Smooth muscle cell (in vitro differentiated cells): ENCODE results near the gene DDX3X. TPM values are rescaled to one million over a fixed set of nuclear protein-coding genes. Genes with fewer than 3 reads are reported as not detected.

Experiments
- DNase-seq: peaks from one replicate; lab custom pipeline; 2025; ENCODE audit not compliant: unreplicated experiment; lab: John Stamatoyannopoulos, UW
- H2AFZ ChIP-seq: fragments of 200-600 bp; sonication (generic); 2 replicates; pipeline ENCODE4 v1.6.0; 2016; ENCODE audit warnings: antibody characterized with exemption, low read depth, mild to moderate bottlenecking
- H3F3A ChIP-seq: fragments of 200-600 bp; sonication (generic); 2 replicates; pipeline ENCODE4 v1.6.0; 2017; ENCODE audit warnings: antibody characterized with exemption, low read depth
- H3K27ac ChIP-seq: fragments of 200-600 bp; sonication (generic); 2 replicates; pipeline ENCODE4 v1.5.1; 2016; ENCODE audit warnings: low read depth, mild to moderate bottlenecking
- H3K27me3 ChIP-seq: fragments of 200-600 bp; sonication (generic); 2 replicates; pipeline ENCODE4 v1.6.1; 2016; ENCODE audit warnings: low read depth, mild to moderate bottlenecking
- H3K36me3 ChIP-seq: fragments of 200-600 bp; sonication (generic); 2 replicates; pipeline ENCODE4 v1.5.1; 2016; ENCODE audit warnings: low read depth
- H3K4me1 ChIP-seq: fragments of 200-600 bp; sonication (generic); 2 replicates; pipeline ENCODE4 v1.5.1; 2016; ENCODE audit warnings: low read depth
- H3K4me2 ChIP-seq: fragments of 200-600 bp; sonication (generic); 2 replicates; pipeline ENCODE4 v1.6.0; 2016; ENCODE audit warnings: mild to moderate bottlenecking
- H3K4me3 ChIP-seq: fragments of 200-600 bp; sonication (generic); 2 replicates; pipeline ENCODE4 v1.5.1; 2016; ENCODE audit warnings: mild to moderate bottlenecking
- H3K79me2 ChIP-seq: fragments of 200-600 bp; sonication (generic); 2 replicates; pipeline ENCODE4 v1.6.0; 2016; ENCODE audit warnings: low read depth, mild to moderate bottlenecking
- H3K9ac ChIP-seq: fragments of 200-600 bp; sonication (generic); 2 replicates; pipeline ENCODE4 v1.6.0; 2016; ENCODE audit warnings: low read depth
- H3K9me3 ChIP-seq: fragments of 200-600 bp; sonication (generic); replicated peaks from 2 replicates; pipeline ENCODE4 v1.5.1; 2016; ENCODE audit warnings: low read depth
- H4K20me1 ChIP-seq: fragments of 200-600 bp; sonication (generic); 2 replicates; pipeline ENCODE4 v1.6.0; 2016; ENCODE audit warnings: low read depth
- WGBS: methylation state at CpG from one replicate; pipeline ENCODE4 v1.1.7; 2016; ENCODE audit warnings: low lambda C conversion rate; 5-methylcytosine and 5-hydroxymethylcytosine counted together
- polyA plus RNA-seq: library from polyadenylated mRNA; unstranded; fragments of >200 nt; fragmentation: Nextera tagmentation; extraction: Ambion mirVana; gene quantifications from 2 replicates; pipeline ENCODE4 v1.2.1, GENCODE V29; 2016
- total RNA-seq: library from RNA; depleted of rRNA; stranded (reverse); fragments of >200 nt; gene quantifications from 2 replicates; pipeline ENCODE4 v1.2.3, GENCODE V29; 2014
- TF ChIP-seq, protein P1 (sequence below): fragments of 200-600 bp; sonication (generic); IDR thresholded peaks from 2 replicates; pipeline ENCODE4 v1.5.1; 2017; ENCODE audit warnings: borderline replicate concordance, mild to moderate bottlenecking, antibody characterized with exemption; ENCODE audit not compliant: insufficient read depth, poor library complexity, severe bottlenecking

The DDX3X gene
- total and polyA plus RNA-seq, 2 experiments from 2014 or later = 104 to 241 TPM

DNA sequence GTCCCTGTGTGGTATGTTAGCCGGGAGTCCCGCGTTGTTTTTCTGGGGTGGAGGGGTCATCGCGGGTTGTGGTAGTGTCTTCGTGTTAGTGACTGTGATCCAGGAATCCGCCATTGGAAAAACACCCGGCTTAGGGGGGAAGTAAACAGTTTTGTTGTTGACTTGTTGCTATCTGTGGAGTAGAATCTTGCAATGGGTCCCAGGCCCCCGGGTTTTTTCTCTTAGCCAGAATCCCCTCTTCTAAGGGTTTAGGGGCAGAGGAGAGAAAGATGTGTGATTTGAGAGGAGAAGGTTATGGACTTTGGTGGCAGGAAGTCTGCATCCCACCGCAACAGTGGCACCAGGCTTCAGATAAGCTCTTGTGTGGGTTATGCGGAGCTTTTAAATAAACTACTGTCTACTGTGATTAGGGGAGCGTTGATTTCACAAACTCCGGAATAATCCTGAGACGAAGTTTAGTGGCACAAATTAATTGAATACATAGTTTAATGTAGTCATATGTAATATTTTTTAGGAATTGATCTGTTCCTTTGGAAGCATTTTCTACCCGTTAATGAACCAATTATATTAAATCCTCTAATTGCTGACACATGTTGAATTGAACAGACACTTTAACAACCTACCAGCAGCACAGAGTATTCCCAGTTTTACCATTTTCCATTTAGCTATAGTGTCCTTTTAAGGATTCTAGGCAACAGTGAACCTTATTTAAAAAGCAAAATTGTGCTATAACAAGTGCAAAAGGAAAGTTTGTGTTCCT, 1.4 kb downstream of the DDX3X start:
- Histone ChIP-seq H3K79me2 (peaks cover 55% of the 10 kb centered on the region), H4K20me1 (peaks cover 59% of the 10 kb centered on the region), H3K9me3 (no peaks in the 10 kb centered on the region), H2AFZ (no peak overlapping the region), H3K27ac (peak overlapping the region; percentile 100), H3K4me1 (peaks cover 35% of the 10 kb centered on the region), H3K36me3 (no peaks in the 10 kb centered on the region), H3K9ac (peak overlapping the region; percentile 99), H3K4me2 (peak overlapping the region; percentile 91), H3K4me3 (peak overlapping the region; percentile 82), H3K27me3 (no peaks in the 10 kb centered on the region), H3F3A (no peaks in the 10 kb centered on the region)
- TF ChIP-seq, protein P1, sequence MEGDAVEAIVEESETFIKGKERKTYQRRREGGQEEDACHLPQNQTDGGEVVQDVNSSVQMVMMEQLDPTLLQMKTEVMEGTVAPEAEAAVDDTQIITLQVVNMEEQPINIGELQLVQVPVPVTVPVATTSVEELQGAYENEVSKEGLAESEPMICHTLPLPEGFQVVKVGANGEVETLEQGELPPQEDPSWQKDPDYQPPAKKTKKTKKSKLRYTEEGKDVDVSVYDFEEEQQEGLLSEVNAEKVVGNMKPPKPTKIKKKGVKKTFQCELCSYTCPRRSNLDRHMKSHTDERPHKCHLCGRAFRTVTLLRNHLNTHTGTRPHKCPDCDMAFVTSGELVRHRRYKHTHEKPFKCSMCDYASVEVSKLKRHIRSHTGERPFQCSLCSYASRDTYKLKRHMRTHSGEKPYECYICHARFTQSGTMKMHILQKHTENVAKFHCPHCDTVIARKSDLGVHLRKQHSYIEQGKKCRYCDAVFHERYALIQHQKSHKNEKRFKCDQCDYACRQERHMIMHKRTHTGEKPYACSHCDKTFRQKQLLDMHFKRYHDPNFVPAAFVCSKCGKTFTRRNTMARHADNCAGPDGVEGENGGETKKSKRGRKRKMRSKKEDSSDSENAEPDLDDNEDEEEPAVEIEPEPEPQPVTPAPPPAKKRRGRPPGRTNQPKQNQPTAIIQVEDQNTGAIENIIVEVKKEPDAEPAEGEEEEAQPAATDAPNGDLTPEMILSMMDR = no peak
- 42% methylated on average over 15 of the region's 15 CpGs for WGBS
- DNase-seq = no peak

DNA sequence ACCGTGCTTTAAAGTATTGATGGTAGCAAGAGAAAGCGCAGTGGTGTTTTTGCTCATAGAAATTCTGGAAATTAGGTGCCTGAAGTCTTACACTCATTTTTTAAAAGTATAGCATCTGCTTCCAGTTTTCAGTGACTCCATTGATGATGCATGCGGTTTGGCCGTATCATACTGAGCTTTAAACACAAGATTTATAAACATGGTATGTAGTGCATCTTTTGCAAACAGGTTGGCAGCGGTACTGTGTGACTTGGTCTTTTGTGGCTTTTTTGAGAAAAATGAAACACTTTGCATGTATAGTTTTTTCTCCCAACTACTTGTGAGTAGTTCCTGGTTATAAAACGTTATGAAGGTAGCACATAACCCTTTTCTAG, 2.0 kb downstream of the DDX3X start:
- peak overlapping the region; percentile 91 for H3K4me2 ChIP-seq
- H3F3A ChIP-seq = no peaks in the 10 kb centered on the region
- 50% methylated on average over 6 of the region's 6 CpGs for WGBS
- peak overlapping the region; percentile 100 for H3K27ac ChIP-seq
- no peaks in the 10 kb centered on the region for H3K36me3 ChIP-seq
- TF ChIP-seq, protein P1 = no peak
- no peaks in the 10 kb centered on the region for H3K9me3 ChIP-seq
- H3K9ac ChIP-seq = peak overlapping the region; percentile 99
- no peak for DNase-seq
- no peak overlapping the region for H2AFZ ChIP-seq
- H3K4me1 ChIP-seq = peaks cover 35% of the 10 kb centered on the region
- peak overlapping the region; percentile 82 for H3K4me3 ChIP-seq
- H3K27me3 ChIP-seq = no peaks in the 10 kb centered on the region
- peaks cover 58% of the 10 kb centered on the region for H3K79me2 ChIP-seq
- peaks cover 65% of the 10 kb centered on the region for H4K20me1 ChIP-seq

DNA sequence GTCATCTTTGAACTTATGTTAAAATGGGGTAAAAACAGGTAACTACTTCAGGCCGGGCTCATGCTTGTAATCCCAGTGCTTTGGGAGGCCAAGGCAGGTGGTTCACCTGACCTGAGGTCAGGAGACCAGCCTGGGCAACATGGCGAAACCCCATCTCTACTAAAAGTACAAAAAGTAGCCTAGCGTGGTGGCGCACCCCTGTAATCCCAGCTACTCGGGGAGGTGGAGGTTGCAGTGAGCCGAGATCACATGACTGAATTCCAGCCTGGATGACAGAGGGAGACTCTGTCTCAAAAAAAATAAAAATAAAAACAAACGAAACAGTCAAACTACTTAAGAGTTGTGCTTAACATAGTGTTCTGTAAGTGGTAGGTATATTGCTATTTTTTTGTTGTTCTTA, 2.5 kb downstream of the DDX3X start:
- H2AFZ ChIP-seq = no peak overlapping the region
- TF ChIP-seq, protein P1 = no peak
- no peaks in the 10 kb centered on the region for H3F3A ChIP-seq
- H3K79me2 ChIP-seq = peaks cover 63% of the 10 kb centered on the region
- H3K9ac ChIP-seq = no peak overlapping the region
- peaks cover under 1% of the 10 kb centered on the region for H3K36me3 ChIP-seq
- peaks cover 70% of the 10 kb centered on the region for H4K20me1 ChIP-seq
- 64% methylated on average over 7 of the region's 7 CpGs for WGBS
- peak overlapping the region; percentile 82 for H3K4me3 ChIP-seq
- peak overlapping the region; percentile 100 for H3K27ac ChIP-seq
- no peaks in the 10 kb centered on the region for H3K9me3 ChIP-seq
- H3K27me3 ChIP-seq = no peaks in the 10 kb centered on the region
- H3K4me1 ChIP-seq = peaks cover 35% of the 10 kb centered on the region
- H3K4me2 ChIP-seq = peak overlapping the region; percentile 91
- DNase-seq = no peak

DNA sequence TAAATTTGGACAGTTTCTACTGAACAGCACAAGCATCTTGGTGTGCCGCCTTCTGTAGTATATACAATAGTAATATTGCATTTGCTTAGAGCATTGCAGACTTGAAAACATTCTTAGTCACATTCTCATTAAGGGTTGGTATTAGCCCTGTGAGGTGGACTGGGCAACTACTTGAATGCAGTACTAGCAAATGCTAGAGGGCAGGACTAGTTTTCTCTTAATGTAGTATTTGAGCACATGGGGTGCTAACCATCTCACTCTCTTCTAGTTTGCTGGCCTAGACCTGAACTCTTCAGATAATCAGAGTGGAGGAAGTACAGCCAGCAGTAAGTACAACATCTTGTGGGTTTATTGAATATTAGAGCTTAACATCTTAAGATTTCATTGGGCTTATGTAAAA, 3.2 kb downstream of the DDX3X start:
- peak overlapping the region; percentile 100 for H3K27ac ChIP-seq
- H4K20me1 ChIP-seq = peaks cover 77% of the 10 kb centered on the region

More for the DNA sequence above, 3.2 kb downstream of the DDX3X start:
- H2AFZ ChIP-seq = no peak overlapping the region
- TF ChIP-seq, protein P1 = no peak
- peaks cover 8% of the 10 kb centered on the region for H3K36me3 ChIP-seq
- no peak for DNase-seq
- peaks cover 70% of the 10 kb centered on the region for H3K79me2 ChIP-seq
- H3K27me3 ChIP-seq = no peaks in the 10 kb centered on the region
- H3K9me3 ChIP-seq = no peaks in the 10 kb centered on the region
- peak overlapping the region; percentile 91 for H3K4me2 ChIP-seq
- peaks cover 30% of the 10 kb centered on the region for H3K4me1 ChIP-seq
- H3K4me3 ChIP-seq = peak overlapping the region; percentile 82
- no peak overlapping the region for H3K9ac ChIP-seq
- no peaks in the 10 kb centered on the region for H3F3A ChIP-seq
- 66% methylated on average over 1 of the region's 1 CpG for WGBS
